Naive thymus-derived CD4-positive, alpha-beta T cell (primary cell): Measurements from ENCODE around the gene C2orf42. TPM values are rescaled to one million over a fixed set of nuclear protein-coding genes. Genes with fewer than 3 reads are reported as not detected.
"Not testable (repeated sequence)": the region's sequence is repeated elsewhere in the genome, so short reads cannot be mapped to it uniquely, and the experiment has no call there.

Experiments used
- ATAC-seq: fragments of 150-1000 bp; cut with Tn5 transposase; 2 replicates; pipeline ENCODE4 v1.10.0; 2021; ENCODE audit warnings: mild to moderate bottlenecking, moderate library complexity
- CTCF ChIA-PET: fragments of 350-600 bp; sonication (Branson Sonifier 250); formaldehyde crosslinking; loops from one replicate; lab custom pipeline; 2021; ENCODE audit warnings: antibody characterized with exemption; lab: Charles Lee
- POLR2A ChIA-PET: fragments of 350-600 bp; sonication (Branson Sonifier 250); formaldehyde crosslinking; loops from one replicate; lab custom pipeline; 2021; ENCODE audit warnings: antibody characterized with exemption, inconsistent platforms; lab: Charles Lee
- DNase-seq, 9 donors: peaks; one replicate each; pipeline versions ENCODE4 v3.0.0 to v3.0.0-alpha.2; 2020 to 2022; ENCODE audit warnings: mixed read lengths in 1 of 9
- H3K27ac ChIP-seq: one replicate; pipeline ENCODE4 v1.7.0; 2013; ENCODE audit warnings: mild to moderate bottlenecking, low read depth, low read length, moderate library complexity
- H3K27me3 ChIP-seq, 2 donors: one replicate each; pipeline ENCODE4 v1.7.0; 2013; ENCODE audit warnings: low read length in 2 of 2, mild to moderate bottlenecking in 2 of 2, moderate library complexity in 2 of 2; ENCODE audit not compliant: control insufficient read depth in 2 of 2, insufficient read depth in 2 of 2
- H3K36me3 ChIP-seq, 3 experiments: 1 replicate in 2 of 3; 2 replicates in 1 of 3; pipeline ENCODE4 v1.7.0; 2013; ENCODE audit warnings: low read length in 3 of 3, mild to moderate bottlenecking in 3 of 3, moderate library complexity in 1 of 3; ENCODE audit not compliant: insufficient read depth in 3 of 3, control insufficient read depth in 2 of 3
- H3K4me1 ChIP-seq, 2 donors: one replicate each; pipeline ENCODE4 v1.7.0; 2013; ENCODE audit warnings: low read length in 2 of 2, mild to moderate bottlenecking in 2 of 2, moderate library complexity in 1 of 2; ENCODE audit not compliant: control insufficient read depth in 2 of 2, insufficient read depth in 2 of 2
- H3K4me3 ChIP-seq: 2 replicates; pipeline ENCODE4 v1.7.0; 2013; ENCODE audit warnings: mild to moderate bottlenecking, low read length
- H3K9me3 ChIP-seq, 3 experiments: 1 replicate in 2 of 3; 2 replicates in 1 of 3; pipeline ENCODE4 v1.7.0; 2013; ENCODE audit warnings: low read length in 3 of 3; ENCODE audit not compliant: control insufficient read depth in 2 of 3
- H3K27ac Mint-ChIP-seq, 9 donors: one replicate each; pipeline ENCODE4 v1.8.0; 2020 to 2022; ENCODE audit warnings: mixed read lengths in 9 of 9, mild to moderate bottlenecking in 8 of 9, moderate library complexity in 5 of 9, inconsistent platforms in 2 of 9
- H3K27me3 Mint-ChIP-seq, 5 donors: one replicate each; pipeline ENCODE4 v1.8.0; 2021 to 2022; ENCODE audit warnings: mixed read lengths in 5 of 5, mild to moderate bottlenecking in 1 of 5
- H3K36me3 Mint-ChIP-seq, 5 donors: one replicate each; pipeline ENCODE4 v1.8.0; 2020 to 2022; ENCODE audit warnings: mixed read lengths in 5 of 5, mild to moderate bottlenecking in 3 of 5, inconsistent platforms in 1 of 5
- H3K4me1 Mint-ChIP-seq, 7 donors: one replicate each; pipeline ENCODE4 v1.8.0; 2020 to 2022; ENCODE audit warnings: mixed read lengths in 7 of 7, mild to moderate bottlenecking in 3 of 7, inconsistent platforms in 1 of 7
- H3K4me3 Mint-ChIP-seq, 10 donors: one replicate each; pipeline ENCODE4 v1.8.0; 2020 to 2022; ENCODE audit warnings: mild to moderate bottlenecking in 10 of 10, mixed read lengths in 10 of 10, moderate library complexity in 6 of 10, inconsistent platforms in 2 of 10
- H3K9me3 Mint-ChIP-seq, 11 donors: one replicate each; pipeline ENCODE4 v1.8.0; 2020 to 2022; ENCODE audit warnings: mixed read lengths in 11 of 11, mild to moderate bottlenecking in 4 of 11, inconsistent platforms in 1 of 11, moderate library complexity in 1 of 11
- intact Hi-C, 2 donors: fragments of 100-400 bp; cut with micrococcal nuclease; formaldehyde crosslinking; loops; one replicate each; pipeline ENCODE4 v1.15.1; 2023
- polyA plus RNA-seq, 2 donors: library from polyadenylated mRNA; unstranded; fragments of 300-500 nt; fragmentation: Illumina TruSeq; gene quantifications; one replicate each; pipeline ENCODE4 v1.2.3, GENCODE V29; 2021
- total RNA-seq, 6 experiments: library from RNA in 5 of 6; stranded (reverse) in 5 of 6; gene quantifications; 1 replicate in 5 of 6; 2 replicates in 1 of 6; pipeline ENCODE4 v1.2.3 and lab custom pipeline; 2021 to 2026

The C2orf42 gene
- total and polyA plus RNA-seq, 7 experiments from 2014 or later = 20.6 to 48.4 (median 30.3) TPM

DNA sequence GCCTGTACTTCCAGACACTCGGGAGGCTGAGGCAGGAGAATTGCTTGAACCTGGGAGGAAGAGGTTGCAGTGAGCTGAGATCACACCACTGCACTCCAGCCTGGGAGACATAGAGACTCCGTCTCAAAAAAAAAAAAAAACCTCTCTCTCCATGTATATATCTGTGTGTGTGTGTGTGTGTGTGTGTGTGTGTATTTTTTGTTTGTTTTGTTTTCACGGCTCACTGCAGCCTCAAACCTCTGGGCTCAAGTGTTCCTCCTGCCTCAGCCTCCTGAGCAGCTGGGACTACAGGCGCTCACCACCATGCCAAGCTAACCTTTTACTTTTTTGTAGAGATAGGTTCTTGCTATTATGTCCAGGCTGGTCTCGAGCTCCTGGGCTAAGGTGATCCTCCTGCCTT, 80.4 kb downstream of the C2orf42 start:
- CTCF ChIA-PET = interaction anchor here (0.7 to 1.1 kb wide), 3 partner anchors 25 to 38 kb away, joined by 3 to 4 read pairs (median 3); no protein-coding TSS in a partner anchor
- H3K4me3 ChIP-seq, DNase-seq, H3K36me3 ChIP-seq, ATAC-seq, H3K36me3 Mint-ChIP-seq, H3K9me3 ChIP-seq, H3K27ac ChIP-seq, intact Hi-C loops, H3K27me3 Mint-ChIP-seq, H3K9me3 Mint-ChIP-seq, H3K27me3 ChIP-seq: not testable (repeated sequence)
- peak overlapping the region in 1 of 10 donors; percentile 52 for H3K4me3 Mint-ChIP-seq
- POLR2A ChIA-PET = interaction anchor here (0.5 to 17.1 kb wide), 6 partner anchors 11 to 545 kb away, joined by 3 to 535 read pairs (median 98); partner anchors contain the start of gene PCBP1
- H3K4me1 Mint-ChIP-seq = peaks cover 38 to 69% (median 60%) of the 10 kb centered on the region in 7 donors
- peaks cover 35 to 53% of the 10 kb centered on the region in 2 donors for H3K4me1 ChIP-seq
- H3K27ac Mint-ChIP-seq = peak overlapping the region in 7 of 9 donors; percentile 21 to 91 (median 86)

DNA sequence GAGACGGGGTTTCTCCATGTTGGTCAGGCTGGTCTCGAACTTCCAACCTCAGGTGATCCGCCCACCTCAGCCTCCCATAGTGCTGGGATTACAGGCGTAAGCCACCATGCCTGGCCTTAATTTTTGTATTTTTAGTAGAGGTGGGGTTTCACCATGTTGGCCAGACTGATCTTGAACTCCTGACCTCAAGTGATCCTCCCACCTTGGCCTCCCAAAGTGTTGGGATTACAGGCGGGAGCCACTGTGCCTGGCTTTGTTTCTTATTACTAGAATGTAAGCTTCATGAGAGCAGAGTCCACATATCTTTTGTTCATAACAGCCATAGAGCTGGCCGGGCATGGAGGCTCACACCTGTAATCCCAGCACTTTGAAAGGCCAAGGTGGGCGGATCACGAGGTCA, 84.7 kb downstream of the C2orf42 start:
- H3K4me1 Mint-ChIP-seq = peaks cover 40 to 71% (median 64%) of the 10 kb centered on the region in 7 donors
- not testable (repeated sequence) for DNase-seq
- POLR2A ChIA-PET = interaction anchor here (0.5 to 17.1 kb wide), 5 partner anchors 9 to 665 kb away, joined by 3 to 535 read pairs (median 194); partner anchors contain the start of gene PCBP1

GRCh38 chr2:70104231-70105111, 86.3 kb downstream of the C2orf42 start:
- no peaks in the 10 kb centered on the region for H3K27me3 ChIP-seq
- Mint-ChIP-seq H3K27ac (peak overlapping the region; percentile 88 to 97 (median 93)), H3K36me3 (peaks cover 0 to 4% (median 0%) of the 10 kb centered on the region in 5 donors), H3K27me3 (no peaks in the 10 kb centered on the region), H3K4me1 (peaks cover 34 to 58% (median 55%) of the 10 kb centered on the region in 7 donors), H3K4me3 (peak overlapping the region; percentile 60 to 87 (median 82)), H3K9me3 (peaks cover 0 to 2% (median 0%) of the 10 kb centered on the region in 11 donors)
- H3K9me3 ChIP-seq = no peaks in the 10 kb centered on the region
- H3K36me3 ChIP-seq = no peaks in the 10 kb centered on the region
- ChIA-PET CTCF (interaction anchor here (0.6 to 1.9 kb wide), 11 partner anchors 9 to 210 kb away, joined by 3 to 7 read pairs (median 4); no protein-coding TSS in a partner anchor), POLR2A (interaction anchor here (0.6 to 17.1 kb wide), 9 partner anchors 8 to 190 kb away, joined by 3 to 535 read pairs (median 8); partner anchors contain the start of genes C2orf42, MXD1 and PCBP1)
- ATAC-seq = no peak
- H3K27ac ChIP-seq = peak overlapping the region; percentile 72
- DNase-seq = peak in 4 of 9 donors; percentile 35 to 47 (median 46)
- H3K4me3 ChIP-seq = peak overlapping the region; percentile 35
- peaks cover 37 to 45% of the 10 kb centered on the region in 2 donors for H3K4me1 ChIP-seq
- intact Hi-C loops = loop anchor here (1.0 kb wide), 2 partner anchors 9 kb away; no protein-coding TSS in a partner anchor

More for the DNA sequence above, 84.7 kb downstream of the C2orf42 start:
- Histone ChIP-seq H3K4me1 (peaks cover 48 to 54% of the 10 kb centered on the region in 2 donors), H3K27ac (peak overlapping the region; percentile 13)
- H3K27me3 ChIP-seq, H3K9me3 ChIP-seq, H3K27me3 Mint-ChIP-seq, H3K36me3 ChIP-seq, ATAC-seq, H3K36me3 Mint-ChIP-seq, H3K4me3 ChIP-seq, H3K9me3 Mint-ChIP-seq, intact Hi-C loops: not testable (repeated sequence)
- peak overlapping the region in 3 of 9 donors; percentile 65 to 97 (median 91) for H3K27ac Mint-ChIP-seq
- CTCF ChIA-PET = interaction anchor here (0.7 kb wide), 1 partner anchor 21 kb away, joined by 3 read pairs; no protein-coding TSS in a partner anchor
- H3K4me3 Mint-ChIP-seq = peak overlapping the region in 1 of 10 donors; percentile 25

- Histone ChIP-seq H3K4me1 (peaks cover 31 to 36% of the 10 kb centered on the region in 2 donors), H3K9me3 (no peaks in the 10 kb centered on the region), H3K27ac (peak overlapping the region; percentile 72), H3K27me3 (no peaks in the 10 kb centered on the region), H3K36me3 (no peaks in the 10 kb centered on the region), H3K4me3 (peak overlapping the region; percentile 35)
- ATAC-seq (peak; percentile 56), DNase-seq (peak in 3 of 9 donors; percentile 37 to 44 (median 43))
- Mint-ChIP-seq H3K4me1 (peaks cover 30 to 54% (median 49%) of the 10 kb centered on the region in 7 donors), H3K27me3 (no peaks in the 10 kb centered on the region), H3K9me3 (peaks cover 0 to 2% (median 0%) of the 10 kb centered on the region in 11 donors), H3K27ac (peak overlapping the region; percentile 88 to 97 (median 93)), H3K36me3 (peaks cover 0 to 4% (median 0%) of the 10 kb centered on the region in 5 donors), H3K4me3 (peak overlapping the region; percentile 56 to 87 (median 80))
- intact Hi-C loops = loop anchor here (1.0 to 2.0 kb wide), 8 partner anchors 8 to 39 kb away; partner anchors contain the start of gene PCBP1 (in 1 of the 2)
- ChIA-PET POLR2A (interaction anchor here (1.4 to 17.1 kb wide), 7 partner anchors 9 to 189 kb away, joined by 3 to 535 read pairs (median 28); partner anchors contain the start of genes C2orf42, MXD1 and PCBP1), CTCF (interaction anchor here (1.2 to 1.9 kb wide), 7 partner anchors 8 to 32 kb away, joined by 4 to 7 read pairs (median 5); no protein-coding TSS in a partner anchor)
Measured at GRCh38 chr2:70103531-70104061, 87.2 kb downstream of the C2orf42 start.

- H3K27ac ChIP-seq, H3K36me3 ChIP-seq, ATAC-seq, H3K27me3 ChIP-seq, DNase-seq, H3K27me3 Mint-ChIP-seq, H3K9me3 Mint-ChIP-seq, H3K9me3 ChIP-seq, H3K36me3 Mint-ChIP-seq, H3K4me3 ChIP-seq, POLR2A ChIA-PET, CTCF ChIA-PET: not testable (repeated sequence)
- intact Hi-C loops = loop anchor here in 1 of 2 donors (2.0 kb wide), 1 partner anchor 30 kb away; no protein-coding TSS in a partner anchor
- peaks cover 24 to 26% of the 10 kb centered on the region in 2 donors for H3K4me1 ChIP-seq
- H3K4me3 Mint-ChIP-seq = peak overlapping the region in 5 of 10 donors; percentile 19 to 47 (median 32)
- H3K27ac Mint-ChIP-seq = peak overlapping the region in 7 of 9 donors; percentile 3 to 97 (median 45)
- H3K4me1 Mint-ChIP-seq = peaks cover 22 to 47% (median 40%) of the 10 kb centered on the region in 7 donors
Measured at GRCh38 chr2:70102323-70102905, 88.4 kb downstream of the C2orf42 start.
